ENCODE measurements around the gene PAIP2.
"Not testable (repeated sequence)": the region's sequence is repeated elsewhere in the genome, so short reads cannot be mapped to it uniquely, and the experiment has no call there.

Gene PAIP2

GRCh38 chr5:139393497-139394122 is 52.0 kb downstream of the PAIP2 start:
- peak; percentile 74 for DNase-seq

- DNase-seq = peak; percentile 73
These were observed 52.5 kb downstream of the PAIP2 start for GRCh38 chr5:139394123-139394653.

GRCh38 chr5:139394654-139395566 is 53.3 kb downstream of the PAIP2 start, which contains the start of gene PROB1:
Gene PROB1, minus strand, starts transcription at chr5:139395104. Its CDS starts 23 bp downstream, at chr5:139395081.
- DNase-seq = peak; percentile 25

GRCh38 chr5:139395844-139396640 is 54.4 kb downstream of the PAIP2 start:
- DNase-seq = no peak

GRCh38 chr5:139396691-139397090 is 55.0 kb downstream of the PAIP2 start:
- no peak for DNase-seq

GRCh38 chr5:139397921-139398320 is 56.3 kb downstream of the PAIP2 start:
- DNase-seq = peak; percentile 77

GRCh38 chr5:139399501-139400121 is 58.0 kb downstream of the PAIP2 start:
- DNase-seq = no peak

- no peak for DNase-seq
These were observed 59.9 kb downstream of the PAIP2 start for GRCh38 chr5:139401546-139401945.

GRCh38 chr5:139402561-139403158 is 61.0 kb downstream of the PAIP2 start:
- peak; percentile 62 for DNase-seq

- no peak for DNase-seq
These were observed 61.7 kb downstream of the PAIP2 start for GRCh38 chr5:139403418-139403786.

- DNase-seq = peak; percentile 99
These were observed 62.3 kb downstream of the PAIP2 start, which contains the start of gene SPATA24 for GRCh38 chr5:139403787-139404483. Gene SPATA24, minus strand, starts transcription at chr5:139404089. Its CDS starts 29 bp downstream, at chr5:139404060.

GRCh38 chr5:139404484-139404840 is 62.8 kb downstream of the PAIP2 start:
- peak; percentile 43 for DNase-seq

- no peak for DNase-seq
These were observed 65.3 kb downstream of the PAIP2 start for GRCh38 chr5:139406963-139407362.

- DNase-seq = peak; percentile 93
These were observed 65.9 kb downstream of the PAIP2 start for GRCh38 chr5:139407517-139407916.

GRCh38 chr5:139408191-139408590 is 66.5 kb downstream of the PAIP2 start:
- no peak for DNase-seq

GRCh38 chr5:139409116-139409515 is 67.5 kb downstream of the PAIP2 start:
- DNase-seq = not testable (repeated sequence)

- no peak for DNase-seq
These were observed 68.7 kb downstream of the PAIP2 start for GRCh38 chr5:139410121-139410992.

GRCh38 chr5:139410993-139411828 is 69.6 kb downstream of the PAIP2 start:
- no peak for DNase-seq

- no peak for DNase-seq
These were observed 71.5 kb downstream of the PAIP2 start for GRCh38 chr5:139413153-139413552.
